Progenitor cell of endocrine pancreas (in vitro differentiated cells): ENCODE results near the gene AHR. TPM values are rescaled to one million over a fixed set of nuclear protein-coding genes. Genes with fewer than 3 reads are reported as not detected.

Source experiments
- DNase-seq: peaks from one replicate; pipeline ENCODE4 v3.0.0; 2021; ENCODE audit warnings: low spot score; ENCODE audit not compliant: unreplicated experiment
- H3K27ac Mint-ChIP-seq: 2 replicates; pipeline ENCODE4 v1.8.0; 2021; ENCODE audit warnings: mild to moderate bottlenecking, moderate library complexity, mixed read lengths
- H3K27me3 Mint-ChIP-seq: 2 replicates; pipeline ENCODE4 v1.8.0; 2021; ENCODE audit warnings: mixed read lengths
- H3K36me3 Mint-ChIP-seq: 2 replicates; pipeline ENCODE4 v1.8.0; 2022; ENCODE audit warnings: mixed read lengths; ENCODE audit not compliant: insufficient read depth
- H3K4me1 Mint-ChIP-seq: 2 replicates; pipeline ENCODE4 v1.8.0; 2021; ENCODE audit warnings: low read depth, mixed read lengths
- H3K4me3 Mint-ChIP-seq: 2 replicates; pipeline ENCODE4 v1.8.0; 2021; ENCODE audit warnings: low read depth, mild to moderate bottlenecking, moderate library complexity, mixed read lengths
- H3K9me3 Mint-ChIP-seq: 2 replicates; pipeline ENCODE4 v1.8.0; 2021; ENCODE audit warnings: low read depth, mixed read lengths
- total RNA-seq: library from RNA; stranded (reverse); gene quantifications from 2 replicates; pipeline ENCODE4 v1.2.1, GENCODE V29; 2021
- TF ChIP-seq, protein P1 (sequence below): fragments of 200-600 bp; sonication (generic); IDR thresholded peaks from one replicate; pipeline ENCODE4 v1.5.0; 2021; ENCODE audit warnings: antibody characterized with exemption, mild to moderate bottlenecking; ENCODE audit not compliant: unreplicated experiment

The AHR gene
- total RNA-seq, 1 donor from 2014 or later, result 15.1 TPM

DNA sequence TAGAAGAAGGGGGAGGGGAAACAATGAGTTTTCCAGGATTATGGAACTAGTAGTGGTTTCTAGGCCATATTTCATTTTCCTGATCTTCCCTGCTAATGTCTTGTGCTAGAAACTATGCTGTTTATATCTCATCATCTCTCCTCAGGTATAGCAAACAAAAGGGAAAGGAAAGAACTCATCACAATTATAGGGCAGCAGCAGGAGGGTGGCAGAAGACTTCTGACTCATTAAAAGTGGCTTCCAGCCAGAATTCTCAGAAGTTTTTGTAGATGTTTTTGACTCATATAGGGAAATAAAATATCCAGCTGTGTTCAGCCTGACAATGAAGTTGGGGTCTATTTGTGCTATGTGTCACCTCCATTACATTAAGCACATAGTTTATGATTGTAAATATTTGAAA, 6.5 kb downstream of the AHR start:
- TF ChIP-seq, protein P1, sequence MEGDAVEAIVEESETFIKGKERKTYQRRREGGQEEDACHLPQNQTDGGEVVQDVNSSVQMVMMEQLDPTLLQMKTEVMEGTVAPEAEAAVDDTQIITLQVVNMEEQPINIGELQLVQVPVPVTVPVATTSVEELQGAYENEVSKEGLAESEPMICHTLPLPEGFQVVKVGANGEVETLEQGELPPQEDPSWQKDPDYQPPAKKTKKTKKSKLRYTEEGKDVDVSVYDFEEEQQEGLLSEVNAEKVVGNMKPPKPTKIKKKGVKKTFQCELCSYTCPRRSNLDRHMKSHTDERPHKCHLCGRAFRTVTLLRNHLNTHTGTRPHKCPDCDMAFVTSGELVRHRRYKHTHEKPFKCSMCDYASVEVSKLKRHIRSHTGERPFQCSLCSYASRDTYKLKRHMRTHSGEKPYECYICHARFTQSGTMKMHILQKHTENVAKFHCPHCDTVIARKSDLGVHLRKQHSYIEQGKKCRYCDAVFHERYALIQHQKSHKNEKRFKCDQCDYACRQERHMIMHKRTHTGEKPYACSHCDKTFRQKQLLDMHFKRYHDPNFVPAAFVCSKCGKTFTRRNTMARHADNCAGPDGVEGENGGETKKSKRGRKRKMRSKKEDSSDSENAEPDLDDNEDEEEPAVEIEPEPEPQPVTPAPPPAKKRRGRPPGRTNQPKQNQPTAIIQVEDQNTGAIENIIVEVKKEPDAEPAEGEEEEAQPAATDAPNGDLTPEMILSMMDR, result no peak
- H3K36me3 Mint-ChIP-seq, result no peaks in the 10 kb centered on the region

DNA sequence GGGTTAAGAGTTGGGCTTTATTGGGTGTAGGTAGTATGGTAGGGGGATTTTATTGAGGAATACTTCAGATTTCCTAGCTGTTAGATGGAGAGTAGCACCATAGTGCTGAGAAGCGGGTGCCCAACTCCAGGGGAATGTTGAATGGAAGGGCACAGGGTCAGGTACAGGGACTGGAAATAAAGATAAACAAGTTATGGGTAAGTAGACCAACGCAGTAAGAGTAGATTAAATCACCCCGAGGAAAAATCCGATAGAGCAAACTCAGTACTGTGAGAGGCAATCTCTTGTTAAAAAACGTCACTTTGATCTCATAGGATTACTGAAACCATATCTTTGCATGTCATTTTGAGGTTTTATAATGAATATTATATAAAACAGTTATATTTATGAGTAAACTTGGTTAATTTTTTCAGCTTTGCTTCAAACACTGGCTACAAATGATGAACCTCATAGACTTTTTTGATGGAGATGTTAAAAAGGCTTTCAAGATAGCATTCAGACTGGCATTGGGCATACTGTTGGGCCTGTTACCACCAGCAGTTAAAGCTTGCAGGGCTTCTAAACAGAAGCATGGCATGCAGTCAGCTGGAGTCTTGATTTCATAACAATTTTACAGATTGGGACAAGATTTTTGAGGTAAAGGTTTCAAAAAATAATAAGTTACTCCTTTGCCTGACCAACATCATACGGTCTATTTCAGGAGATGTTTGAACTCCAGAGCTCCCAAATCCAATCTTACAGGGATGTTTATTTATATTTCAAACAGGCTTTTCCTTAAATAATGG, 7.1 kb downstream of the AHR start:
- no peak for DNase-seq
- Mint-ChIP-seq H3K4me3 (no peak overlapping the region), H3K4me1 (peaks cover 12% of the 10 kb centered on the region), H3K9me3 (no peaks in the 10 kb centered on the region), H3K27ac (no peak overlapping the region), H3K27me3 (no peaks in the 10 kb centered on the region), H3K36me3 (no peaks in the 10 kb centered on the region)
- TF ChIP-seq, protein P1, result no peak

More for the DNA sequence above, 6.5 kb downstream of the AHR start:
- peaks cover 17% of the 10 kb centered on the region for H3K4me1 Mint-ChIP-seq
- no peak for DNase-seq
- H3K9me3 Mint-ChIP-seq, result no peaks in the 10 kb centered on the region
- H3K27ac Mint-ChIP-seq, result no peak overlapping the region
- H3K27me3 Mint-ChIP-seq, result no peaks in the 10 kb centered on the region
- H3K4me3 Mint-ChIP-seq, result no peak overlapping the region

DNA sequence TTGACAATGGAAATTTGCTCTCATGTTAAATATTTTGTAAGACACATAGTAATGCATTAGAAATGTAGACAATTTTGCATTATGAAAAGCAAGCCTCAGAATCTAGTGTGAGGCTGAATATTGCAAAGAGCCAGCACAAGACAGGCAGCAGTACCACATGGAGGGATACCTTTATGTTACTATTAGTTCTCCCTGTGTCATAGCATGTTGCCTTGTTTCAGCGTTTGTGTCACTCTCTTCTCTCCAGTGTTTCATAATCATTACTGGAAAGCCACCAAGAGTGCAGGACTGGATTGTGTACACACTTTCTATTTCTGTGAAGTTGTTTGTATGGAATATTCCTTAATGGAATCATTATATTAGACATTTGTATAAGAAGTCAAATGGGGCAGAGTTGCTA, 8.5 kb downstream of the AHR start:
- peaks cover 3% of the 10 kb centered on the region for H3K36me3 Mint-ChIP-seq
- TF ChIP-seq, protein P1, result no peak

DNA sequence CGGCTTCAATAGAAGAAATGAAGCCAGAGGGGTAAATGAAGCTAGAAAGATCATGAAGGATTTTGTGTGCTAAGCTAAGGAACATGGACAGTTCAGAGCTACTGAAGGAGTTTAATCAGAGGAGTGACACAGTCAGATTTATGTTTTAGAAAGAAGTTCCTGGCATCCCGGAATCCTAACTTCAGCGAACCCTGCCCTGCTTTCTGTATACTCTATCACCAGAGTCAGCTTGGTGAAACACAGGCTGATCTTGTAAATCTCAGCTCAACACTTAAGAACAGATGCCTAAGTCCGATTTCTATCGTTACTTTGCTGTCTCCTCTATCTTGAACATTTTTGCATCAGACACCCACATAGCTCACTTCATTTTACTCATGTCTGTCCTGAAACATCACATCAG, 9.1 kb downstream of the AHR start:
- TF ChIP-seq, protein P1, result no peak
- DNase-seq, result no peak
- Mint-ChIP-seq H3K4me1 (peaks cover 11% of the 10 kb centered on the region), H3K27me3 (no peaks in the 10 kb centered on the region), H3K36me3 (peaks cover 3% of the 10 kb centered on the region), H3K4me3 (no peak overlapping the region), H3K27ac (no peak overlapping the region), H3K9me3 (no peaks in the 10 kb centered on the region)

More for the DNA sequence above, 8.5 kb downstream of the AHR start:
- Mint-ChIP-seq H3K9me3 (no peaks in the 10 kb centered on the region), H3K27ac (no peak overlapping the region), H3K27me3 (no peaks in the 10 kb centered on the region), H3K4me3 (no peak overlapping the region), H3K4me1 (peaks cover 11% of the 10 kb centered on the region)
- DNase-seq, result no peak

DNA sequence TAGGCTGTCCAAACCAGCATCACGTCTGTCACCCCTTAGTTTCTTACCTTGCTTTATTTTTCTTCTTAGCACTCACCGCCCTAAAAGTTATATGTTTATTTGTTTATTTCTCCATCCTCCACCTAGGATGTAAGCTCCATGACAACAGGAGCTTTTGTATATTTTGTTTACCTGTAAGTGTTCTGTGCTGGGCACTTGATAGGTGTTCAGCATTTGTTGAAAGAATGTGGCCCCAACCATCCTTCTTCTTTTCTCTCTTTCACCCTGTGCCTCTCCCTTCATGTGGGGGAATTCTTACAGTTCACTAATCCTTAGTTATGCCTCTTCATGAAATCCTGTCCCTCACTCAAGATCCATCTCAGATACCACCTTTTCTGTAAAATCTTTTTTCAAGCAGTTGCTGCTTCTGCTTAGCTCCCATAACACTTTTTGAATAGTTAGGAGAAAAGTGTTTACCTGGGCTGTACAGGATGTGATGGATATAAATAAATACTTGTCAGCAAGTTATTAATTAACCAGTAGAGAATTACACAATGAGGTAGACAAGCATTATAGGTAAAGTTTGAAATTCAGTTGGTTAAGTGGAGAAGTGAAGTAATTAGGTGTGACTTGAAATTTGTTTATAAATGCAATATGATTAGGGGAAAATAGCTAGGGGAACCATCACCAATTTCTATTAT, 9.7 kb downstream of the AHR start:
- peaks cover 3% of the 10 kb centered on the region for H3K36me3 Mint-ChIP-seq
- no peak overlapping the region for H3K27ac Mint-ChIP-seq
- no peak for DNase-seq
- peaks cover 11% of the 10 kb centered on the region for H3K4me1 Mint-ChIP-seq
- TF ChIP-seq, protein P1, result no peak
- H3K27me3 Mint-ChIP-seq, result no peaks in the 10 kb centered on the region
- H3K4me3 Mint-ChIP-seq, result no peak overlapping the region
- H3K9me3 Mint-ChIP-seq, result no peaks in the 10 kb centered on the region
